OCI-LY7 (cell line): ENCODE results near the gene COMMD1. TPM values are rescaled to one million over a fixed set of nuclear protein-coding genes. Genes with fewer than 3 reads are reported as not detected.

Experiments
- BruUV-seq: library from RNA; stranded (reverse); fragments of 400-500 nt; replicated peaks from 2 replicates; lab custom pipeline; 2021; lab: Mats Ljungman, UMichigan
- CTCF ChIA-PET: fragments of 300-600 bp; sonication (Branson Sonifier 250); formaldehyde crosslinking; loops from one replicate; lab custom pipeline; 2022; ENCODE audit warnings: antibody characterized with exemption; ENCODE audit not compliant: unreplicated experiment; lab: Charles Lee
- POLR2A ChIA-PET: fragments of 300-600 bp; sonication (Branson Sonifier 250); formaldehyde crosslinking; loops from one replicate; lab custom pipeline; 2022; ENCODE audit warnings: antibody characterized with exemption; lab: Charles Lee
- DNase-seq: peaks from one replicate; pipeline ENCODE4 v3.0.0-alpha.2; 2015; ENCODE audit warnings: low spot score
- H2AFZ ChIP-seq: fragments of 200-600 bp; sonication (generic), shearing (Covaris generic); 2 replicates; pipeline ENCODE4 v1.6.1; 2014; ENCODE audit warnings: mild to moderate bottlenecking, antibody characterized with exemption, low read length, moderate library complexity
- H3K27ac ChIP-seq: fragments of 200-600 bp; sonication (generic); 2 replicates; pipeline ENCODE4 v1.5.1; 2014; ENCODE audit warnings: mixed run types, low read depth, mild to moderate bottlenecking, moderate library complexity, low read length, inconsistent platforms; ENCODE audit not compliant: poor library complexity, severe bottlenecking
- H3K36me3 ChIP-seq: fragments of 200-600 bp; sonication (generic); 2 replicates; pipeline ENCODE4 v1.6.1; 2014; ENCODE audit warnings: mild to moderate bottlenecking, antibody characterized with exemption, low read length, moderate library complexity, mixed read lengths; ENCODE audit not compliant: insufficient read depth
- H3K4me1 ChIP-seq: fragments of 200-600 bp; sonication (generic); 2 replicates; pipeline ENCODE4 v1.5.1; 2014; ENCODE audit warnings: mild to moderate bottlenecking, low read length; ENCODE audit not compliant: insufficient read depth, poor library complexity, severe bottlenecking
- H3K4me2 ChIP-seq: fragments of 200-600 bp; sonication (generic); 2 replicates; pipeline ENCODE4 v1.6.1; 2014; ENCODE audit warnings: mild to moderate bottlenecking, low read length
- H3K4me3 ChIP-seq: fragments of 200-600 bp; sonication (generic); 2 replicates; pipeline ENCODE4 v1.5.1; 2014; ENCODE audit warnings: mild to moderate bottlenecking, low read depth, low read length; ENCODE audit not compliant: poor library complexity, severe bottlenecking
- H3K79me2 ChIP-seq: fragments of 200-600 bp; sonication (generic); 2 replicates; pipeline ENCODE4 v1.6.1; 2016; ENCODE audit warnings: low read depth, mild to moderate bottlenecking, low read length, moderate library complexity, mixed read lengths; ENCODE audit not compliant: insufficient read depth
- H3K9me2 ChIP-seq: fragments of 200-600 bp; sonication (generic); 2 replicates; pipeline ENCODE4 v1.6.1; 2016; ENCODE audit warnings: mild to moderate bottlenecking, low read length, mixed read lengths; ENCODE audit not compliant: insufficient read depth
- H3K9me3 ChIP-seq: fragments of 200-600 bp; sonication (generic); 2 replicates; pipeline ENCODE4 v1.6.1; 2014; ENCODE audit warnings: mild to moderate bottlenecking, mixed run types, low read length, mixed read lengths
- H4K20me1 ChIP-seq: fragments of 200-600 bp; sonication (generic); 2 replicates; pipeline ENCODE4 v1.6.1; 2014; ENCODE audit warnings: mild to moderate bottlenecking, antibody characterized with exemption, low read length, moderate library complexity, mixed read lengths; ENCODE audit not compliant: insufficient read depth
- CTCF ChIP-seq: fragments of 200-600 bp; sonication (generic); conservative IDR thresholded peaks from 2 replicates; pipeline ENCODE4 v1.5.1; 2014; ENCODE audit warnings: mild to moderate bottlenecking, antibody characterized with exemption, low read length, moderate library complexity, mixed read lengths
- EZH2phosphoT487 ChIP-seq: fragments of 200-600 bp; sonication (generic); IDR thresholded peaks from 2 replicates; pipeline ENCODE4 v1.6.1; 2018; ENCODE audit warnings: low read depth, borderline replicate concordance, mild to moderate bottlenecking, mixed run types, antibody characterized with exemption, low read length, moderate library complexity, mixed read lengths
- intact Hi-C: fragments of 100-400 bp; cut with micrococcal nuclease; formaldehyde crosslinking; loops from one replicate; pipeline ENCODE4 v1.10.0; 2022; ENCODE audit not compliant: unreplicated experiment
- total RNA-seq, 2 experiments: library from RNA; depleted of rRNA in 1 of 2; stranded (reverse); fragments of >200 nt in 1 of 2; shearing (Covaris generic) in 1 of 2; gene quantifications; 2 replicates each; pipeline ENCODE4 v1.2.3, GENCODE V29; 2014 to 2022

COMMD1 gene
- total RNA-seq, 2 experiments from 2014 or later = 22.0 to 22.1 TPM

DNA sequence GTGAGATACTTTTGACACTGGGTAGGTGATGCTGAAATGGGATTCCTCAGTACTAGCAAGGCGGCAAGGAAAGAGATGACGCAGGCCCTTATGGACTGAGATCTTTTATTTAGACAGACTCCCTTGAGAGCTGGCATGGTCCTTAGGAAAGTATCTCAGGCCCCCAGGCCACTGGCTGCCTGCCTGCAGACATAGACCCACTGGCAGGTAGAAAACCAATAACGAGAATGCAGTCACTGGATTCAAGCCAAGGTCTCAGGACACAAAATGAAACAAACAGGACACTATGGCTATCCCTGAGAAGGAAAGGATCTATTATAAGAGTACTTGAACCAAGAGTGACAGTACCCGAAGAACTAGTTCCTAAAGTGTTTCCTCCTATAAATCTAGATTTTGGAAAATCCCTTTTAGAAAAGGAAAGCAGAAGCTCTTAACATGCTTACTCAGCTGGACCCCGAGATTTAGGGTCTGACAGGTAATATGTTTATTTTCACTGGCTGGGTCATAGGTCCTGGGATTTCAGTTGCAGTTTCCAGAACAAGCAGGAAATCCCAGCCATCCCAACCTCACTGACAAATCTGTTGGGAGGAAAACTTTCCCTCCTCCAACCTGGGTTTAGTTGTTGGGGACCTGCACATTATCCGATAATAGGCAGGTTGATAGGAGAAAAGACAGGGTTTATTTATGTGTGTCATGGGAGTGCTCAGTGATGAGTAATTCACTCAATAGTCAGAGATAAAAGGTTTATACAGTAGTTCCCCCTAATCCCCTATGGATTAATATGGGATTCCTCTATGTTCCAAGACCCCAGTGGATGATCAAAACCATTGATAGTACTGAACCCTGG is 44.5 kb downstream of the COMMD1 start:
- CTCF ChIA-PET = no interaction called here
- POLR2A ChIA-PET = no interaction called here

GRCh38 chr2:61950571-61951315 is 45.3 kb downstream of the COMMD1 start:
- TF ChIP-seq CTCF (no peak), EZH2phosphoT487 (no peak)
- Histone ChIP-seq H4K20me1 (no peaks in the 10 kb centered on the region), H3K4me3 (no peak overlapping the region), H3K9me3 (peaks cover 12% of the 10 kb centered on the region; the same call in 1 of the 2 replicates), H3K4me1 (no peaks in the 10 kb centered on the region), H3K27ac (no peak overlapping the region), H3K36me3 (no peaks in the 10 kb centered on the region), H3K9me2 (no peaks in the 10 kb centered on the region), H3K79me2 (no peaks in the 10 kb centered on the region), H2AFZ (no peak overlapping the region), H3K4me2 (no peak overlapping the region)
- ChIA-PET CTCF (interaction anchor here (0.7 kb wide), 1 partner anchor 710 kb away, joined by 3 read pairs; no protein-coding TSS in a partner anchor), POLR2A (interaction anchor here (0.6 kb wide), 1 partner anchor 982 kb away, joined by 5 read pairs; no protein-coding TSS in a partner anchor)
- no TSS peak for BruUV-seq
- intact Hi-C loops = no loop called here
- DNase-seq = no peak

More for the DNA sequence above, 44.5 kb downstream of the COMMD1 start:
- Histone ChIP-seq H3K4me3 (no peak overlapping the region), H3K4me2 (no peak overlapping the region), H4K20me1 (no peaks in the 10 kb centered on the region), H3K36me3 (no peaks in the 10 kb centered on the region), H3K27ac (no peak overlapping the region), H3K79me2 (no peaks in the 10 kb centered on the region), H3K9me2 (no peaks in the 10 kb centered on the region), H3K4me1 (no peaks in the 10 kb centered on the region), H2AFZ (no peak overlapping the region), H3K9me3 (peaks cover 12% of the 10 kb centered on the region; the same call in 1 of the 2 replicates)
- no peak for DNase-seq
- no TSS peak for BruUV-seq
- TF ChIP-seq CTCF = no peak
- TF ChIP-seq EZH2phosphoT487 = no peak
- intact Hi-C loops = no loop called here
